AG10803 (cell line): ENCODE results near the gene ARMS2.

Experiments used
- DNase-seq: peaks from one replicate; pipeline ENCODE4 v3.0.0; 2010; ENCODE audit warnings: low read depth
- H3K4me3 ChIP-seq: 2 replicates; pipeline ENCODE4 v1.5.1; 2011; ENCODE audit warnings: mild to moderate bottlenecking, low read length, control low read depth
- CTCF ChIP-seq: conservative IDR thresholded peaks from 2 replicates; pipeline ENCODE4 v1.5.1; 2011; ENCODE audit warnings: mild to moderate bottlenecking, low read length, control low read depth, inconsistent platforms

ARMS2 gene

GRCh38 chr10:122500726-122501125, 46.3 kb downstream of the ARMS2 start:
- TF ChIP-seq CTCF: no peak
- H3K4me3 ChIP-seq: no peak overlapping the region
- no peak for DNase-seq

GRCh38 chr10:122503012-122503411, 48.6 kb downstream of the ARMS2 start:
- H3K4me3 ChIP-seq: no peak overlapping the region
- no peak for TF ChIP-seq CTCF
- no peak for DNase-seq

GRCh38 chr10:122503886-122504609, 49.6 kb downstream of the ARMS2 start:
- no peak overlapping the region for H3K4me3 ChIP-seq
- no peak for DNase-seq
- no peak for TF ChIP-seq CTCF

GRCh38 chr10:122504610-122504950, 50.1 kb downstream of the ARMS2 start:
- TF ChIP-seq CTCF: no peak
- peak; percentile 89 for DNase-seq
- no peak overlapping the region for H3K4me3 ChIP-seq

GRCh38 chr10:122505011-122505410, 50.6 kb downstream of the ARMS2 start:
- H3K4me3 ChIP-seq: no peak overlapping the region
- no peak for TF ChIP-seq CTCF
- no peak for DNase-seq

- TF ChIP-seq CTCF: no peak
- H3K4me3 ChIP-seq: no peak overlapping the region
- DNase-seq: no peak
Measured at GRCh38 chr10:122505885-122506645, 51.6 kb downstream of the ARMS2 start.
